ENCODE measurements around the gene TRPC4AP.

The TRPC4AP gene

GRCh38 chr20:34968042-34968775 lies 124.4 kb downstream of the TRPC4AP start:
- no peak for DNase-seq (ENCODE audit: low spot score)

- no peak for DNase-seq (ENCODE audit: low spot score)
Measured at GRCh38 chr20:34967421-34967820, 125.2 kb downstream of the TRPC4AP start.

- DNase-seq (ENCODE audit: low spot score): no peak
Measured at GRCh38 chr20:34965051-34965450, 127.6 kb downstream of the TRPC4AP start.

- DNase-seq (ENCODE audit: low spot score): no peak
Measured at GRCh38 chr20:34964486-34964885, 128.1 kb downstream of the TRPC4AP start.

- no peak for DNase-seq (ENCODE audit: low spot score)
Measured at GRCh38 chr20:34956751-34957472, 135.7 kb downstream of the TRPC4AP start.

GRCh38 chr20:34956041-34956458 lies 136.6 kb downstream of the TRPC4AP start:
- DNase-seq (ENCODE audit: low spot score): no peak

GRCh38 chr20:34955231-34956040 lies 137.2 kb downstream of the TRPC4AP start, which contains the start of the genes GSS and MYH7B:
GSS (minus strand) TSS chr20:34955806; CDS start chr20:34951852, 3,954 bp downstream.
MYH7B (plus strand) TSS chr20:34955868; CDS start chr20:34978006, 22,138 bp downstream.
- peak; percentile 96 for DNase-seq (ENCODE audit: low spot score)

GRCh38 chr20:34954904-34955230 lies 137.7 kb downstream of the TRPC4AP start:
- DNase-seq (ENCODE audit: low spot score): peak; percentile 2

- no peak for DNase-seq (ENCODE audit: low spot score)
Measured at GRCh38 chr20:34953960-34954359, 138.6 kb downstream of the TRPC4AP start.

GRCh38 chr20:34952671-34953070 lies 139.9 kb downstream of the TRPC4AP start:
- no peak for DNase-seq (ENCODE audit: low spot score)

Measured in CD4-positive, alpha-beta T cell treated with Interleukin-15 for 4 hours (primary cell).